Caco-2 (cell line): Measurements from ENCODE around the gene SPATS1. TPM values are rescaled to one million over a fixed set of nuclear protein-coding genes. Genes with fewer than 3 reads are reported as not detected.

Experiments used
- BruUV-seq: library from RNA; stranded (reverse); fragments of 400-500 nt; replicated peaks from 2 replicates; lab custom pipeline; 2021; lab: Mats Ljungman, UMichigan
- CTCF ChIA-PET: fragments of 300-600 bp; sonication (Branson Sonifier 250); formaldehyde crosslinking; loops from one replicate; lab custom pipeline; 2022; ENCODE audit warnings: antibody characterized with exemption; lab: Charles Lee
- POLR2A ChIA-PET: fragments of 300-600 bp; sonication (Branson Sonifier 250); formaldehyde crosslinking; loops from one replicate; lab custom pipeline; 2022; ENCODE audit warnings: antibody characterized with exemption; lab: Charles Lee
- DNase-seq, 2 experiments: peaks; one replicate each; pipeline versions ENCODE4 v3.0.0 to v3.0.0-alpha.2; 2020 to 2022
- H3K27me3 ChIP-seq: replicated peaks from 2 replicates; pipeline ENCODE4 v1.6.0; 2011; ENCODE audit warnings: low read length; ENCODE audit not compliant: control insufficient read depth, insufficient read depth
- H3K36me3 ChIP-seq: 2 replicates; pipeline ENCODE4 v1.5.1; 2011; ENCODE audit warnings: low read length; ENCODE audit not compliant: control insufficient read depth, insufficient read depth
- H3K4me1 ChIP-seq: fragments of 250-450 bp; sonication (Bioruptor Pico); 2 replicates; pipeline ENCODE4 v1.5.1; 2020; ENCODE audit warnings: mild to moderate bottlenecking
- H3K4me3 ChIP-seq: 2 replicates; pipeline ENCODE4 v1.5.1; 2011; ENCODE audit warnings: low read depth, mild to moderate bottlenecking, control low read depth, low read length
- H3K9me3 ChIP-seq: fragments of 250-450 bp; sonication (Bioruptor Pico); 2 replicates; pipeline ENCODE4 v1.5.1; 2020; ENCODE audit warnings: mild to moderate bottlenecking, moderate library complexity
- H3K27ac Mint-ChIP-seq: one replicate; pipeline ENCODE4 v1.8.0; 2022; ENCODE audit warnings: mixed read lengths; ENCODE audit not compliant: unreplicated experiment
- H3K27me3 Mint-ChIP-seq: one replicate; pipeline ENCODE4 v1.8.0; 2022; ENCODE audit warnings: mixed read lengths; ENCODE audit not compliant: insufficient read depth, unreplicated experiment
- H3K36me3 Mint-ChIP-seq: one replicate; pipeline ENCODE4 v1.8.0; 2022; ENCODE audit warnings: mild to moderate bottlenecking, mixed read lengths; ENCODE audit not compliant: insufficient read depth, unreplicated experiment
- H3K4me1 Mint-ChIP-seq: one replicate; pipeline ENCODE4 v1.8.0; 2022; ENCODE audit warnings: low read depth, mixed read lengths; ENCODE audit not compliant: unreplicated experiment
- H3K4me3 Mint-ChIP-seq: one replicate; pipeline ENCODE4 v1.8.0; 2022; ENCODE audit warnings: mild to moderate bottlenecking, moderate library complexity, mixed read lengths; ENCODE audit not compliant: unreplicated experiment
- H3K9me3 Mint-ChIP-seq: one replicate; pipeline ENCODE4 v1.8.0; 2022; ENCODE audit warnings: mixed read lengths; ENCODE audit not compliant: unreplicated experiment
- CTCF ChIP-seq, 2 experiments: fragments of 200-600 bp in 1 of 2; IDR thresholded peaks; 1 replicate in 1 of 2; 2 replicates in 1 of 2; pipeline versions ENCODE4 v1.5.1 to v1.8.0; 2011 to 2022; ENCODE audit warnings: antibody characterized with exemption in 1 of 2, control low read depth in 1 of 2, inconsistent platforms in 1 of 2, low read depth in 1 of 2, low read length in 1 of 2, mild to moderate bottlenecking in 1 of 2, moderate library complexity in 1 of 2; ENCODE audit not compliant: insufficient read depth in 1 of 2, severe bottlenecking in 1 of 2, unreplicated experiment in 1 of 2
- intact Hi-C: fragments of 100-400 bp; cut with micrococcal nuclease; formaldehyde crosslinking; loops from one replicate; pipeline ENCODE4 v1.10.0; 2022; ENCODE audit not compliant: unreplicated experiment
- total RNA-seq: library from RNA; stranded (reverse); gene quantifications from 2 replicates; pipeline ENCODE4 v1.2.3, GENCODE V29; 2022

The SPATS1 gene
- total RNA-seq, 1 experiment from 2014 or later, result not detected

- POLR2A ChIA-PET, result no interaction called here
- Mint-ChIP-seq H3K4me3 (no peak overlapping the region), H3K9me3 (no peaks in the 10 kb centered on the region)
These were observed 9.8 kb downstream of the SPATS1 start for GRCh38 chr6:44352259-44352658.

GRCh38 chr6:44353336-44353735 lies 10.9 kb downstream of the SPATS1 start:
- no peaks in the 10 kb centered on the region for H3K9me3 ChIP-seq
- POLR2A ChIA-PET, result no interaction called here
- intact Hi-C loops, result no loop called here
- H3K4me3 Mint-ChIP-seq, result no peak overlapping the region
- BruUV-seq, result no TSS peak
- H3K27me3 ChIP-seq, result no peaks in the 10 kb centered on the region
- peaks cover 7% of the 10 kb centered on the region for H3K4me1 Mint-ChIP-seq
- H3K4me3 ChIP-seq, result no peak overlapping the region
- TF ChIP-seq CTCF (IDR thresholded peaks at IDR 0.05; ENCODE audit: insufficient read depth in 1 of 2, low read depth in 1 of 2, low read length in 1 of 2, severe bottlenecking in 1 of 2, unreplicated experiment in 1 of 2), result no peak
- no peak for DNase-seq
- no peaks in the 10 kb centered on the region for H3K36me3 Mint-ChIP-seq
- H3K9me3 Mint-ChIP-seq, result no peaks in the 10 kb centered on the region
- H3K4me1 ChIP-seq, result no peaks in the 10 kb centered on the region
- no peaks in the 10 kb centered on the region for H3K36me3 ChIP-seq
- H3K27me3 Mint-ChIP-seq, result peaks cover 9% of the 10 kb centered on the region
- CTCF ChIA-PET, result no interaction called here
- H3K27ac Mint-ChIP-seq, result no peak overlapping the region

More at GRCh38 chr6:44352259-44352658, 9.8 kb downstream of the SPATS1 start:
- no peaks in the 10 kb centered on the region for H3K4me1 ChIP-seq
- Mint-ChIP-seq H3K36me3 (no peaks in the 10 kb centered on the region), H3K27me3 (peaks cover 5% of the 10 kb centered on the region), H3K4me1 (peaks cover 7% of the 10 kb centered on the region), H3K27ac (no peak overlapping the region)
- H3K9me3 ChIP-seq, result no peaks in the 10 kb centered on the region
- TF ChIP-seq CTCF (IDR thresholded peaks at IDR 0.05; ENCODE audit: insufficient read depth in 1 of 2, low read depth in 1 of 2, low read length in 1 of 2, severe bottlenecking in 1 of 2, unreplicated experiment in 1 of 2), result no peak
- H3K36me3 ChIP-seq, result no peaks in the 10 kb centered on the region
- no peaks in the 10 kb centered on the region for H3K27me3 ChIP-seq
- no TSS peak for BruUV-seq
- intact Hi-C loops, result no loop called here
- no peak overlapping the region for H3K4me3 ChIP-seq
- no peak for DNase-seq
- CTCF ChIA-PET, result no interaction called here

GRCh38 chr6:44355640-44356039 lies 13.2 kb downstream of the SPATS1 start:
- Mint-ChIP-seq H3K9me3 (no peaks in the 10 kb centered on the region), H3K36me3 (no peaks in the 10 kb centered on the region), H3K4me1 (no peaks in the 10 kb centered on the region), H3K27me3 (peaks cover 15% of the 10 kb centered on the region), H3K27ac (no peak overlapping the region), H3K4me3 (no peak overlapping the region)
- Histone ChIP-seq H3K36me3 (no peaks in the 10 kb centered on the region), H3K9me3 (no peaks in the 10 kb centered on the region), H3K27me3 (no peaks in the 10 kb centered on the region), H3K4me1 (no peaks in the 10 kb centered on the region), H3K4me3 (no peak overlapping the region)
- TF ChIP-seq CTCF (IDR thresholded peaks at IDR 0.05; ENCODE audit: insufficient read depth in 1 of 2, low read depth in 1 of 2, low read length in 1 of 2, severe bottlenecking in 1 of 2, unreplicated experiment in 1 of 2), result no peak
- no TSS peak for BruUV-seq
- POLR2A ChIA-PET, result no interaction called here
- DNase-seq, result no peak
- CTCF ChIA-PET, result no interaction called here
- intact Hi-C loops, result no loop called here
